Esophagus muscularis mucosa (tissue), 3 donors: ENCODE results near the gene AGPAT1.

Experiments
- POLR2A ChIP-seq: fragments of 450-650 bp; IDR thresholded peaks from one replicate; pipeline ENCODE4 v1.6.1; 2017; ENCODE audit warnings: antibody characterized with exemption, moderate library complexity, mild to moderate bottlenecking, low read depth
- TF ChIP-seq, protein P1 (sequence below), 3 experiments: fragments of 200-600 bp in 2 of 3; fragments of 450-650 bp in 1 of 3; sonication (generic) in 2 of 3; IDR thresholded peaks; one replicate each; pipeline ENCODE4 v1.5.1; 2017 to 2019; ENCODE audit warnings: antibody characterized with exemption in 3 of 3, mild to moderate bottlenecking in 2 of 3, moderate library complexity in 1 of 3

- TF ChIP-seq, protein P1, sequence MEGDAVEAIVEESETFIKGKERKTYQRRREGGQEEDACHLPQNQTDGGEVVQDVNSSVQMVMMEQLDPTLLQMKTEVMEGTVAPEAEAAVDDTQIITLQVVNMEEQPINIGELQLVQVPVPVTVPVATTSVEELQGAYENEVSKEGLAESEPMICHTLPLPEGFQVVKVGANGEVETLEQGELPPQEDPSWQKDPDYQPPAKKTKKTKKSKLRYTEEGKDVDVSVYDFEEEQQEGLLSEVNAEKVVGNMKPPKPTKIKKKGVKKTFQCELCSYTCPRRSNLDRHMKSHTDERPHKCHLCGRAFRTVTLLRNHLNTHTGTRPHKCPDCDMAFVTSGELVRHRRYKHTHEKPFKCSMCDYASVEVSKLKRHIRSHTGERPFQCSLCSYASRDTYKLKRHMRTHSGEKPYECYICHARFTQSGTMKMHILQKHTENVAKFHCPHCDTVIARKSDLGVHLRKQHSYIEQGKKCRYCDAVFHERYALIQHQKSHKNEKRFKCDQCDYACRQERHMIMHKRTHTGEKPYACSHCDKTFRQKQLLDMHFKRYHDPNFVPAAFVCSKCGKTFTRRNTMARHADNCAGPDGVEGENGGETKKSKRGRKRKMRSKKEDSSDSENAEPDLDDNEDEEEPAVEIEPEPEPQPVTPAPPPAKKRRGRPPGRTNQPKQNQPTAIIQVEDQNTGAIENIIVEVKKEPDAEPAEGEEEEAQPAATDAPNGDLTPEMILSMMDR (IDR thresholded peaks at IDR 0.05), result no peak
- TF ChIP-seq POLR2A, result no peak
Measured at GRCh38 chr6:32126880-32127279, 49.0 kb downstream of the AGPAT1 start.
